Nephron (organoid): Measurements from ENCODE around the gene FXN.

Experiments used
- H3K27ac Mint-ChIP-seq, 3 experiments: 2 replicates each; pipeline ENCODE4 v1.8.0; 2020; ENCODE audit warnings: mixed read lengths in 3 of 3, mild to moderate bottlenecking in 2 of 3, moderate library complexity in 1 of 3
- H3K27me3 Mint-ChIP-seq: 2 replicates; pipeline ENCODE4 v1.8.0; 2021; ENCODE audit warnings: low read depth, mild to moderate bottlenecking, moderate library complexity, mixed read lengths
- H3K36me3 Mint-ChIP-seq: 2 replicates; pipeline ENCODE4 v1.8.0; 2020; ENCODE audit warnings: low read depth, mixed read lengths
- H3K4me1 Mint-ChIP-seq: 2 replicates; pipeline ENCODE4 v1.8.0; 2020; ENCODE audit warnings: mixed read lengths
- H3K4me3 Mint-ChIP-seq, 3 experiments: 2 replicates each; pipeline ENCODE4 v1.8.0; 2020; ENCODE audit warnings: mild to moderate bottlenecking in 3 of 3, mixed read lengths in 3 of 3, moderate library complexity in 2 of 3
- H3K9me3 Mint-ChIP-seq: 2 replicates; pipeline ENCODE4 v1.8.0; 2020; ENCODE audit warnings: mixed read lengths
- CTCF ChIP-seq, 3 experiments: fragments of 200-600 bp; sonication (generic); IDR thresholded peaks; one replicate each; pipeline ENCODE4 v1.5.0; 2021; ENCODE audit warnings: antibody characterized with exemption in 3 of 3; ENCODE audit not compliant: unreplicated experiment in 3 of 3

FXN gene

GRCh38 chr9:69009708-69010107 lies 25.8 kb upstream of the FXN start:
- Mint-ChIP-seq H3K4me3 (no peak overlapping the region), H3K27me3 (peaks cover 16% of the 10 kb centered on the region), H3K27ac (no peak overlapping the region), H3K9me3 (no peaks in the 10 kb centered on the region), H3K4me1 (no peaks in the 10 kb centered on the region), H3K36me3 (no peaks in the 10 kb centered on the region)
- TF ChIP-seq CTCF (IDR thresholded peaks at IDR 0.05; ENCODE audit: unreplicated experiment in 3 of 3): no peak

- Mint-ChIP-seq H3K4me1 (no peaks in the 10 kb centered on the region), H3K4me3 (no peak overlapping the region)
- no peak for TF ChIP-seq CTCF (IDR thresholded peaks at IDR 0.05; ENCODE audit: unreplicated experiment in 3 of 3)
These were observed 22.7 kb upstream of the FXN start for GRCh38 chr9:69012696-69013381.

GRCh38 chr9:69013382-69013727 lies 22.2 kb upstream of the FXN start:
- H3K27me3 Mint-ChIP-seq: peaks cover 20% of the 10 kb centered on the region
- no peak for TF ChIP-seq CTCF (IDR thresholded peaks at IDR 0.05; ENCODE audit: unreplicated experiment in 3 of 3)
- no peak overlapping the region for H3K4me3 Mint-ChIP-seq
- H3K27ac Mint-ChIP-seq: no peak overlapping the region
- no peaks in the 10 kb centered on the region for H3K36me3 Mint-ChIP-seq
- no peaks in the 10 kb centered on the region for H3K4me1 Mint-ChIP-seq
- H3K9me3 Mint-ChIP-seq: no peaks in the 10 kb centered on the region

More at GRCh38 chr9:69012696-69013381, 22.7 kb upstream of the FXN start:
- Mint-ChIP-seq H3K9me3 (no peaks in the 10 kb centered on the region), H3K27ac (no peak overlapping the region), H3K27me3 (peaks cover 16% of the 10 kb centered on the region), H3K36me3 (no peaks in the 10 kb centered on the region)

GRCh38 chr9:69014013-69014412 lies 21.5 kb upstream of the FXN start, which contains the start of gene PRKACG:
Gene PRKACG, minus strand, starts transcription at chr9:69014113. Its CDS starts 21 bp downstream, at chr9:69014092.
- no peak for TF ChIP-seq CTCF (IDR thresholded peaks at IDR 0.05; ENCODE audit: unreplicated experiment in 3 of 3)
- Mint-ChIP-seq H3K27ac (no peak within 1 kb of the TSS), H3K36me3 (no peaks in the 10 kb centered on the region), H3K4me1 (no peaks in the 10 kb centered on the region), H3K9me3 (no peaks in the 10 kb centered on the region), H3K4me3 (no peak within 1 kb of the TSS), H3K27me3 (peaks cover 21% of the 10 kb centered on the region)

- no peaks in the 10 kb centered on the region for H3K4me1 Mint-ChIP-seq
- H3K27me3 Mint-ChIP-seq: peaks cover 20% of the 10 kb centered on the region
- no peak for TF ChIP-seq CTCF (IDR thresholded peaks at IDR 0.05; ENCODE audit: unreplicated experiment in 3 of 3)
- no peaks in the 10 kb centered on the region for H3K9me3 Mint-ChIP-seq
- no peak overlapping the region for H3K27ac Mint-ChIP-seq
- no peak overlapping the region for H3K4me3 Mint-ChIP-seq
- no peaks in the 10 kb centered on the region for H3K36me3 Mint-ChIP-seq
These were observed 19.1 kb upstream of the FXN start for GRCh38 chr9:69016191-69017096.
